ENCODE data around the gene BAIAP2. TPM values are rescaled to one million over a fixed set of nuclear protein-coding genes. Genes with fewer than 3 reads are reported as not detected.

The BAIAP2 gene
- total RNA-seq, 1 donor from 2014 or later: 14.4 TPM

- TF ChIP-seq CTCF (IDR thresholded peaks at IDR 0.05): no peak
- intact Hi-C loops (cut with DNase I): no loop called here
- no peaks in the 10 kb centered on the region for H3K36me3 ChIP-seq
- DNase-seq (ENCODE audit: low spot score in 2 of 2): no peak
- H3K9me3 ChIP-seq: no peaks in the 10 kb centered on the region
- no peaks in the 10 kb centered on the region for H3K4me1 ChIP-seq
- no peaks in the 10 kb centered on the region for H3K27me3 ChIP-seq
- H3K27ac ChIP-seq: no peak overlapping the region
- peak overlapping the region in 1 of 2 donors; percentile 6 for H3K4me3 ChIP-seq
These were observed 18.4 kb downstream of the BAIAP2 start for GRCh38 chr17:81053041-81053970.

GRCh38 chr17:81054308-81054707, 19.4 kb downstream of the BAIAP2 start:
- H3K4me1 ChIP-seq: no peaks in the 10 kb centered on the region
- intact Hi-C loops (cut with DNase I): no loop called here

GRCh38 chr17:81054881-81055370, 20.0 kb downstream of the BAIAP2 start:
- Histone ChIP-seq H3K27me3 (no peaks in the 10 kb centered on the region), H3K4me3 (no peak overlapping the region), H3K4me1 (no peaks in the 10 kb centered on the region), H3K27ac (no peak overlapping the region), H3K9me3 (no peaks in the 10 kb centered on the region), H3K36me3 (peaks cover 0 to 4% of the 10 kb centered on the region in 2 donors)
- DNase-seq (ENCODE audit: low spot score in 2 of 2): no peak
- intact Hi-C loops (cut with DNase I): no loop called here
- TF ChIP-seq CTCF (IDR thresholded peaks at IDR 0.05): no peak

More at GRCh38 chr17:81054308-81054707, 19.4 kb downstream of the BAIAP2 start:
- Histone ChIP-seq H3K27ac (no peak overlapping the region), H3K36me3 (peaks cover 0 to 4% of the 10 kb centered on the region in 2 donors), H3K4me3 (no peak overlapping the region), H3K27me3 (no peaks in the 10 kb centered on the region), H3K9me3 (no peaks in the 10 kb centered on the region)
- no peak for TF ChIP-seq CTCF (IDR thresholded peaks at IDR 0.05)
- no peak for DNase-seq (ENCODE audit: low spot score in 2 of 2)

- TF ChIP-seq CTCF (IDR thresholded peaks at IDR 0.05): no peak
- peaks cover 0 to 4% of the 10 kb centered on the region in 2 donors for H3K36me3 ChIP-seq
- intact Hi-C loops (cut with DNase I): no loop called here
- no peaks in the 10 kb centered on the region for H3K4me1 ChIP-seq
- H3K4me3 ChIP-seq: no peak overlapping the region
- H3K27me3 ChIP-seq: no peaks in the 10 kb centered on the region
- H3K27ac ChIP-seq: no peak overlapping the region
- no peaks in the 10 kb centered on the region for H3K9me3 ChIP-seq
- no peak for DNase-seq (ENCODE audit: low spot score in 2 of 2)
These were observed 21.4 kb downstream of the BAIAP2 start for GRCh38 chr17:81056312-81056711.

GRCh38 chr17:81057079-81057730, 22.3 kb downstream of the BAIAP2 start:
- DNase-seq (ENCODE audit: low spot score in 2 of 2): no peak

More at GRCh38 chr17:81057079-81057730, 22.3 kb downstream of the BAIAP2 start:
- no peaks in the 10 kb centered on the region for H3K4me1 ChIP-seq
- H3K9me3 ChIP-seq: no peaks in the 10 kb centered on the region
- intact Hi-C loops (cut with DNase I): no loop called here
- no peak overlapping the region for H3K27ac ChIP-seq
- H3K4me3 ChIP-seq: no peak overlapping the region
- peaks cover 0 to 4% of the 10 kb centered on the region in 2 donors for H3K36me3 ChIP-seq
- H3K27me3 ChIP-seq: no peaks in the 10 kb centered on the region
- no peak for TF ChIP-seq CTCF (IDR thresholded peaks at IDR 0.05)

Data from ascending aorta (tissue), 2 donors.